GM18858 (cell line): Measurements from ENCODE around the gene TOR1A.

Source experiments
- ATAC-seq: cut with Tn5 transposase; IDR thresholded peaks from one replicate; pipeline ENCODE4 v1.9.1; 2021; ENCODE audit not compliant: unreplicated experiment

The TOR1A gene

GRCh38 chr9:129823935-129824601 is at the start of gene TOR1A:
TOR1A (minus strand) TSS chr9:129824136; CDS start chr9:129824085, 51 bp downstream.
- peak; percentile 67 for ATAC-seq

GRCh38 chr9:129871046-129871445 is 47.1 kb upstream of the TOR1A start:
- ATAC-seq, result no peak

GRCh38 chr9:129869585-129870501 is 45.9 kb upstream of the TOR1A start:
- ATAC-seq, result no peak

- no peak for ATAC-seq
Measured at GRCh38 chr9:129868872-129869486, 45.0 kb upstream of the TOR1A start.

GRCh38 chr9:129868023-129868871 is 44.3 kb upstream of the TOR1A start:
- ATAC-seq, result no peak

GRCh38 chr9:129867136-129868022 is 43.4 kb upstream of the TOR1A start:
- ATAC-seq, result no peak

GRCh38 chr9:129866394-129867135 is 42.6 kb upstream of the TOR1A start:
- no peak for ATAC-seq

GRCh38 chr9:129865668-129866320 is 41.9 kb upstream of the TOR1A start:
- ATAC-seq, result no peak

- ATAC-seq, result no peak
Measured at GRCh38 chr9:129864991-129865647, 41.2 kb upstream of the TOR1A start.

GRCh38 chr9:129863059-129863690 is 39.2 kb upstream of the TOR1A start:
- no peak for ATAC-seq

GRCh38 chr9:129861447-129861827 is 37.5 kb upstream of the TOR1A start:
- ATAC-seq, result no peak

- no peak for ATAC-seq
Measured at GRCh38 chr9:129860653-129861446, 36.9 kb upstream of the TOR1A start.

GRCh38 chr9:129858167-129858962 is 34.4 kb upstream of the TOR1A start:
- no peak for ATAC-seq

- no peak for ATAC-seq
Measured at GRCh38 chr9:129857207-129857606, 33.3 kb upstream of the TOR1A start.

- ATAC-seq, result no peak
Measured at GRCh38 chr9:129854588-129855110, 30.7 kb upstream of the TOR1A start.

GRCh38 chr9:129853614-129854013 is 29.7 kb upstream of the TOR1A start:
- no peak for ATAC-seq
